HepG2 (cell line): Measurements from ENCODE around the gene FKBP9. TPM values are rescaled to one million over a fixed set of nuclear protein-coding genes. Genes with fewer than 3 reads are reported as not detected.

Experiments
- ARID2 ChIP-seq: sonication (generic); formaldehyde crosslinking; IDR thresholded peaks from 2 replicates; pipeline ENCODE4 v1.8.1; 2022; ENCODE audit warnings: mild to moderate bottlenecking, missing genetic modification reagents, borderline replicate concordance
- BHLHE40 ChIP-seq: IDR thresholded peaks from 2 replicates; pipeline ENCODE4 v1.6.1; 2011; ENCODE audit warnings: low read length, improper control_type of control experiment
- CENPBD1 ChIP-seq: sonication (generic); formaldehyde crosslinking; IDR thresholded peaks from 2 replicates; pipeline ENCODE4 v1.8.0; 2022; ENCODE audit warnings: missing genetic modification reagents, low read depth, mild to moderate bottlenecking, borderline replicate concordance
- CHCHD3 ChIP-seq: sonication (generic); formaldehyde crosslinking; IDR thresholded peaks from 2 replicates; pipeline ENCODE4 v1.8.0; 2022; ENCODE audit warnings: mild to moderate bottlenecking, missing genetic modification reagents, moderate library complexity
- CHD4 ChIP-seq: fragments of 200-600 bp; sonication (generic); IDR thresholded peaks from 2 replicates; pipeline ENCODE4 v1.7.0; 2017; ENCODE audit warnings: mild to moderate bottlenecking, low read length, borderline replicate concordance
- CREBL2 ChIP-seq: sonication (generic); formaldehyde crosslinking; IDR thresholded peaks from 2 replicates; pipeline ENCODE4 v1.8.1; 2023; ENCODE audit warnings: missing genetic modification reagents, mild to moderate bottlenecking, borderline replicate concordance
- DBP ChIP-seq: sonication (generic); formaldehyde crosslinking; IDR thresholded peaks from 2 replicates; pipeline ENCODE4 v1.4.0; 2020; ENCODE audit warnings: missing genetic modification reagents; ENCODE audit errors: not compliant biosample characterization
- DDIT3 ChIP-seq: sonication (generic); formaldehyde crosslinking; IDR thresholded peaks from 2 replicates; pipeline ENCODE4 v1.4.0; 2020; ENCODE audit warnings: mild to moderate bottlenecking, missing genetic modification reagents
- KLF11 ChIP-seq: IDR thresholded peaks from 2 replicates; pipeline ENCODE4 v1.6.1; 2016; ENCODE audit warnings: missing compliant biosample characterization
- KMT2B ChIP-seq: IDR thresholded peaks from 2 replicates; pipeline ENCODE4 v1.6.1; 2016; ENCODE audit warnings: missing genetic modification reagents, missing compliant biosample characterization
- MTERF4 ChIP-seq: sonication (generic); formaldehyde crosslinking; IDR thresholded peaks from 2 replicates; pipeline ENCODE4 v1.8.0; 2023; ENCODE audit warnings: mild to moderate bottlenecking, missing genetic modification reagents
- POLR2A ChIP-seq, 2 experiments: IDR thresholded peaks; 2 replicates each; pipeline ENCODE4 v1.6.1; 2011; ENCODE audit warnings: low read depth in 2 of 2, low read length in 2 of 2, mild to moderate bottlenecking in 1 of 2, moderate library complexity in 1 of 2; ENCODE audit not compliant: insufficient read depth in 1 of 2
- RAD21 ChIP-seq: fragments of 450-650 bp; formaldehyde crosslinking; IDR thresholded peaks from 2 replicates; pipeline ENCODE4 v1.5.0; 2020; ENCODE audit warnings: mild to moderate bottlenecking
- RELA ChIP-seq: sonication (generic); formaldehyde crosslinking; IDR thresholded peaks from 2 replicates; pipeline ENCODE4 v1.4.0; 2020; ENCODE audit warnings: missing genetic modification reagents
- TARDBP ChIP-seq: sonication (generic); formaldehyde crosslinking; IDR thresholded peaks from 2 replicates; pipeline ENCODE4 v1.8.0; 2022; ENCODE audit warnings: mild to moderate bottlenecking, missing genetic modification reagents
- TOPORS ChIP-seq: sonication (generic); formaldehyde crosslinking; IDR thresholded peaks from 2 replicates; pipeline ENCODE4 v1.8.0; 2023; ENCODE audit warnings: mild to moderate bottlenecking, missing genetic modification reagents
- ZBTB49 ChIP-seq: sonication (generic); formaldehyde crosslinking; IDR thresholded peaks from 2 replicates; pipeline ENCODE4 v1.4.0; 2020; ENCODE audit warnings: missing genetic modification reagents, borderline replicate concordance
- ZNF207 ChIP-seq: fragments of 450-650 bp; IDR thresholded peaks from 2 replicates; pipeline ENCODE4 v1.6.1; 2016; ENCODE audit warnings: antibody characterized with exemption, borderline replicate concordance
- ZNF331 ChIP-seq: sonication (generic); formaldehyde crosslinking; IDR thresholded peaks from 2 replicates; pipeline ENCODE4 v1.4.0; 2020; ENCODE audit warnings: missing genetic modification reagents
- ZNF607 ChIP-seq: sonication (generic); formaldehyde crosslinking; IDR thresholded peaks from 2 replicates; pipeline ENCODE4 v1.5.1; 2020; ENCODE audit warnings: missing genetic modification reagents, mild to moderate bottlenecking, borderline replicate concordance
- ZNF660 ChIP-seq: sonication (generic); formaldehyde crosslinking; IDR thresholded peaks from 2 replicates; pipeline ENCODE4 v1.5.1; 2020; ENCODE audit warnings: mild to moderate bottlenecking, low read depth, missing genetic modification reagents, borderline replicate concordance
- ZNF770 ChIP-seq: sonication (generic); formaldehyde crosslinking; IDR thresholded peaks from 2 replicates; pipeline ENCODE4 v1.5.0; 2020; ENCODE audit warnings: mild to moderate bottlenecking, missing genetic modification reagents
- ZSCAN30 ChIP-seq: sonication (generic); formaldehyde crosslinking; IDR thresholded peaks from 2 replicates; pipeline ENCODE4 v1.5.0; 2020; ENCODE audit warnings: mild to moderate bottlenecking, missing genetic modification reagents
- polyA plus RNA-seq, 8 experiments: library from polyadenylated mRNA; depleted of rRNA in 3 of 8; stranded (reverse) in 7 of 8; unstranded in 1 of 8; fragments of >200 nt; fragmentation: Illumina TruSeq in 4 of 8; extraction: Trizol in 4 of 8; gene quantifications; 2 replicates each; pipeline versions ENCODE4 v1.2.1 to v1.2.3, GENCODE V29; 2011 to 2016; ENCODE audit warnings: low read depth in 4 of 8, missing spikeins in 1 of 8, mixed read lengths in 1 of 8; ENCODE audit not compliant: insufficient read depth in 1 of 8
- total RNA-seq, 5 experiments: library from RNA; depleted of rRNA; stranded (reverse); fragments of >200 nt; fragmentation: Illumina TruSeq; extraction: Trizol; gene quantifications; 2 replicates each; pipeline ENCODE4 v1.2.3, GENCODE V29; 2016; ENCODE audit warnings: low read depth in 1 of 5

FKBP9 gene
- total and polyA plus RNA-seq, 2 of the 13 experiments (the other 11 are each of a cell fraction or from before 2014, with no cell fraction given), result 34.0 to 41.5 TPM

- peak; percentile 79 for TF ChIP-seq ZNF770 (CRISPR knock-in tag)
- TF ChIP-seq KLF11, result no peak
- TF ChIP-seq ZBTB49 (CRISPR knock-in tag), result no peak
- TF ChIP-seq RELA, result 0 out of 2 replicates have a peak, but pooled peaks have one; percentile 25
- TF ChIP-seq CHCHD3, result no peak
- no peak for TF ChIP-seq ZNF207
- TF ChIP-seq CREBL2, result peak; percentile 89; the same call in 1 of the 2 replicates
- peak; percentile 92 for TF ChIP-seq MTERF4 (CRISPR knock-in tag)
- TF ChIP-seq RAD21 (CRISPR knock-in tag), result no peak; the same call in 1 of the 2 replicates
- TF ChIP-seq TARDBP (CRISPR knock-in tag), result peak; percentile 54; the same call in 1 of the 2 replicates
- peak; percentile 70; the same call in 1 of the 2 replicates for TF ChIP-seq ZNF331 (CRISPR knock-in tag)
- peak; percentile 87 to 96 for TF ChIP-seq POLR2A (IDR thresholded peaks at IDR 0.05; ENCODE audit: insufficient read depth in 1 of 2, low read depth in 2 of 2, low read length in 2 of 2)
- no peak; the same call in 1 of the 2 replicates for TF ChIP-seq CENPBD1 (CRISPR knock-in tag)
- no peak for TF ChIP-seq CHD4
- TF ChIP-seq ARID2 (CRISPR knock-in tag), result no peak
- peak; percentile 77 for TF ChIP-seq KMT2B (CRISPR knock-in tag)
- TF ChIP-seq DBP (CRISPR knock-in tag), result peak; percentile 14
- peak; percentile 87 for TF ChIP-seq BHLHE40
- TF ChIP-seq ZNF607, result no peak
- TF ChIP-seq ZSCAN30, result no peak; the same call in 1 of the 2 replicates
- no peak for TF ChIP-seq DDIT3 (CRISPR knock-in tag)
- no peak for TF ChIP-seq TOPORS (CRISPR knock-in tag)
- no peak for TF ChIP-seq ZNF660 (CRISPR knock-in tag)
These were observed at the start of gene FKBP9 (continued) for GRCh38 chr7:32957326-32958045.
